HL-60 (cell line): ENCODE data around the gene LHX4.

Experiments used
- GABPA ChIP-seq: IDR thresholded peaks from 2 replicates; pipeline ENCODE4 v1.6.1; 2012; ENCODE audit warnings: low read depth
- POLR2AphosphoS5 ChIP-seq: IDR thresholded peaks from 2 replicates; pipeline ENCODE4 v1.6.1; 2012; ENCODE audit warnings: low read depth
- SPI1 ChIP-seq: IDR thresholded peaks from 2 replicates; pipeline ENCODE4 v1.6.1; 2012; ENCODE audit warnings: low read depth, mild to moderate bottlenecking, borderline replicate concordance
- TF ChIP-seq, protein P1 (sequence below): IDR thresholded peaks from one replicate; pipeline ENCODE4 v1.5.1; 2011; ENCODE audit warnings: low read length, control low read depth, inconsistent platforms; ENCODE audit not compliant: insufficient read depth
- TF ChIP-seq, protein P2 (sequence below): IDR thresholded peaks from 2 replicates; pipeline ENCODE4 v1.6.1; 2012; ENCODE audit warnings: low read depth; ENCODE audit not compliant: insufficient replicate concordance

DNA sequence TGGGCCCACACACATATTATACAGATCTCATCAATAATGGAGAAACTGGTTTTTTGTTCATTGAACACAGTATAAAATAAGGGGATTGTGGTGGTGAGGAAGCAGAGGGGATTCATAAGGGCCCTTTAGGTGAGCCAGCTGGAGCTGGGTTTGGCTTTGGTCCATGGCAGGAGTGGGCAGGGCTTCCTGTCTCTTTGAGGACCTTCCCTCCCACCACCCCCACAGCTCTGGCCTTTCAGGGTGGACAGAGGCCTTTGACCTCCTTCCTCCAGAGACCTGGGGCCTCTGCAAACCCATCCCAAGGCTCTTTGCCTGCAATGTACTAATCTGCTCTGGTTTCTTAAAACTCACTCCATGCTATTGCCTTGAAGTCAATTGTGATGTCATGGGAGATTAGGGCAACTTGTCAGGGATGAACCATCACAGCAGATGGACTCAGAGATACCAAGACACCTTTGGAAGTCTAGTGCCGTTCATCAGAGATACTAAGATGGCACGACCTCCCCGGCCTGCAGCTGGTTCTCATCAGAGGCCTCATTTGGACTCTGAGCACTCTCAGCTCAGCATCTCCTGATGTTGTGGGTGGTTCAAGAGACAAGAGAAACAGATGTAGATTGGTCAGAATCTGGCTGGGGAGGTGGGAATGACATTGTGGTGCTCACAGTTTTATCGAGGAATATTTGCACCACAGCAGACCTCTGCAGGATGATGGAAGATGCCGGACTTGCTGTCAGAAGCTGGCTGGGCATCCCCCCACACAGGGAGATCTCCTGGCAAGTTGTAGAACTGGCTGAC lies 37.9 kb downstream of the LHX4 start:
- TF ChIP-seq, protein P1, sequence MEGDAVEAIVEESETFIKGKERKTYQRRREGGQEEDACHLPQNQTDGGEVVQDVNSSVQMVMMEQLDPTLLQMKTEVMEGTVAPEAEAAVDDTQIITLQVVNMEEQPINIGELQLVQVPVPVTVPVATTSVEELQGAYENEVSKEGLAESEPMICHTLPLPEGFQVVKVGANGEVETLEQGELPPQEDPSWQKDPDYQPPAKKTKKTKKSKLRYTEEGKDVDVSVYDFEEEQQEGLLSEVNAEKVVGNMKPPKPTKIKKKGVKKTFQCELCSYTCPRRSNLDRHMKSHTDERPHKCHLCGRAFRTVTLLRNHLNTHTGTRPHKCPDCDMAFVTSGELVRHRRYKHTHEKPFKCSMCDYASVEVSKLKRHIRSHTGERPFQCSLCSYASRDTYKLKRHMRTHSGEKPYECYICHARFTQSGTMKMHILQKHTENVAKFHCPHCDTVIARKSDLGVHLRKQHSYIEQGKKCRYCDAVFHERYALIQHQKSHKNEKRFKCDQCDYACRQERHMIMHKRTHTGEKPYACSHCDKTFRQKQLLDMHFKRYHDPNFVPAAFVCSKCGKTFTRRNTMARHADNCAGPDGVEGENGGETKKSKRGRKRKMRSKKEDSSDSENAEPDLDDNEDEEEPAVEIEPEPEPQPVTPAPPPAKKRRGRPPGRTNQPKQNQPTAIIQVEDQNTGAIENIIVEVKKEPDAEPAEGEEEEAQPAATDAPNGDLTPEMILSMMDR, result no peak
- TF ChIP-seq POLR2AphosphoS5 (no peak), GABPA (no peak), SPI1 (no peak)
- TF ChIP-seq, protein P2, sequence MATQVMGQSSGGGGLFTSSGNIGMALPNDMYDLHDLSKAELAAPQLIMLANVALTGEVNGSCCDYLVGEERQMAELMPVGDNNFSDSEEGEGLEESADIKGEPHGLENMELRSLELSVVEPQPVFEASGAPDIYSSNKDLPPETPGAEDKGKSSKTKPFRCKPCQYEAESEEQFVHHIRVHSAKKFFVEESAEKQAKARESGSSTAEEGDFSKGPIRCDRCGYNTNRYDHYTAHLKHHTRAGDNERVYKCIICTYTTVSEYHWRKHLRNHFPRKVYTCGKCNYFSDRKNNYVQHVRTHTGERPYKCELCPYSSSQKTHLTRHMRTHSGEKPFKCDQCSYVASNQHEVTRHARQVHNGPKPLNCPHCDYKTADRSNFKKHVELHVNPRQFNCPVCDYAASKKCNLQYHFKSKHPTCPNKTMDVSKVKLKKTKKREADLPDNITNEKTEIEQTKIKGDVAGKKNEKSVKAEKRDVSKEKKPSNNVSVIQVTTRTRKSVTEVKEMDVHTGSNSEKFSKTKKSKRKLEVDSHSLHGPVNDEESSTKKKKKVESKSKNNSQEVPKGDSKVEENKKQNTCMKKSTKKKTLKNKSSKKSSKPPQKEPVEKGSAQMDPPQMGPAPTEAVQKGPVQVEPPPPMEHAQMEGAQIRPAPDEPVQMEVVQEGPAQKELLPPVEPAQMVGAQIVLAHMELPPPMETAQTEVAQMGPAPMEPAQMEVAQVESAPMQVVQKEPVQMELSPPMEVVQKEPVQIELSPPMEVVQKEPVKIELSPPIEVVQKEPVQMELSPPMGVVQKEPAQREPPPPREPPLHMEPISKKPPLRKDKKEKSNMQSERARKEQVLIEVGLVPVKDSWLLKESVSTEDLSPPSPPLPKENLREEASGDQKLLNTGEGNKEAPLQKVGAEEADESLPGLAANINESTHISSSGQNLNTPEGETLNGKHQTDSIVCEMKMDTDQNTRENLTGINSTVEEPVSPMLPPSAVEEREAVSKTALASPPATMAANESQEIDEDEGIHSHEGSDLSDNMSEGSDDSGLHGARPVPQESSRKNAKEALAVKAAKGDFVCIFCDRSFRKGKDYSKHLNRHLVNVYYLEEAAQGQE, result no peak
